Activated CD4-positive, alpha-beta T cell treated with anti-CD3 and anti-CD28 coated beads, Interleukin-2, amount 10 ng/mL, durations not matched to agents 7 days and 5 days (primary cell): ENCODE measurements around the gene ST6GALNAC2. TPM values are rescaled to one million over a fixed set of nuclear protein-coding genes. Genes with fewer than 3 reads are reported as not detected.
"Not testable (repeated sequence)": the region's sequence is repeated elsewhere in the genome, so short reads cannot be mapped to it uniquely, and the experiment has no call there.

ENCODE experiments used
- CTCF ChIA-PET: fragments of 350-600 bp; sonication (Branson Sonifier 250); formaldehyde crosslinking; loops from one replicate; lab custom pipeline; 2021; ENCODE audit warnings: antibody characterized with exemption; lab: Charles Lee
- POLR2A ChIA-PET: fragments of 350-600 bp; sonication (Branson Sonifier 250); formaldehyde crosslinking; loops from one replicate; lab custom pipeline; 2021; ENCODE audit warnings: antibody characterized with exemption; lab: Charles Lee
- DNase-seq: peaks from one replicate; pipeline ENCODE4 v3.0.0-alpha.2; 2020
- H3K27ac Mint-ChIP-seq: one replicate; pipeline ENCODE4 v1.8.0; 2021; ENCODE audit warnings: mild to moderate bottlenecking, moderate library complexity, mixed read lengths
- H3K27me3 Mint-ChIP-seq: one replicate; pipeline ENCODE4 v1.8.0; 2021; ENCODE audit warnings: mixed read lengths
- H3K36me3 Mint-ChIP-seq: one replicate; pipeline ENCODE4 v1.8.0; 2021; ENCODE audit warnings: low read depth, mixed read lengths
- H3K4me1 Mint-ChIP-seq: one replicate; pipeline ENCODE4 v1.8.0; 2021; ENCODE audit warnings: mixed read lengths
- H3K4me3 Mint-ChIP-seq: one replicate; pipeline ENCODE4 v1.8.0; 2021; ENCODE audit warnings: mild to moderate bottlenecking, moderate library complexity, mixed read lengths
- H3K9me3 Mint-ChIP-seq: one replicate; pipeline ENCODE4 v1.8.0; 2021; ENCODE audit warnings: mixed read lengths
- total RNA-seq, 2 experiments: library from RNA; stranded (reverse); gene quantifications; one replicate each; pipeline ENCODE4 v1.2.3, GENCODE V29; 2021

Gene ST6GALNAC2
- total RNA-seq, 2 experiments from 2014 or later, result not detected

GRCh38 chr17:76533640-76534359 is 51.9 kb downstream of the ST6GALNAC2 start:
- not testable (repeated sequence) for H3K36me3 Mint-ChIP-seq, H3K4me1 Mint-ChIP-seq, H3K4me3 Mint-ChIP-seq, DNase-seq, H3K27ac Mint-ChIP-seq, H3K9me3 Mint-ChIP-seq
- ChIA-PET CTCF (interaction anchor here (0.6 to 3.2 kb wide), 4 partner anchors 9 to 352 kb away, joined by 3 to 16 read pairs (median 3); no protein-coding TSS in a partner anchor), POLR2A (interaction anchor here (0.6 kb wide), 1 partner anchor 184 kb away, joined by 3 read pairs; no protein-coding TSS in a partner anchor)
- H3K27me3 Mint-ChIP-seq, result peaks cover 24% of the 10 kb centered on the region

GRCh38 chr17:76532072-76532651 is 53.5 kb downstream of the ST6GALNAC2 start:
- ChIA-PET CTCF (interaction anchor here (0.7 to 2.3 kb wide), 2 partner anchors 9 to 91 kb away, joined by 5 to 8 read pairs; no protein-coding TSS in a partner anchor), POLR2A (no interaction called here)
- peaks cover 15% of the 10 kb centered on the region for H3K4me1 Mint-ChIP-seq
- peaks cover 16% of the 10 kb centered on the region for H3K27me3 Mint-ChIP-seq
- H3K9me3 Mint-ChIP-seq, result no peaks in the 10 kb centered on the region
- no peak overlapping the region for H3K27ac Mint-ChIP-seq
- no peaks in the 10 kb centered on the region for H3K36me3 Mint-ChIP-seq
- H3K4me3 Mint-ChIP-seq, result no peak overlapping the region
- DNase-seq, result no peak

GRCh38 chr17:76531486-76532038 is 54.1 kb downstream of the ST6GALNAC2 start:
- ChIA-PET CTCF (interaction anchor here (0.7 to 2.3 kb wide), 2 partner anchors 8 to 90 kb away, joined by 5 to 8 read pairs; no protein-coding TSS in a partner anchor), POLR2A (no interaction called here)
- H3K4me1 Mint-ChIP-seq, result peaks cover 16% of the 10 kb centered on the region
- H3K27ac Mint-ChIP-seq, result peak overlapping the region; percentile 27
- DNase-seq, result no peak
- H3K27me3 Mint-ChIP-seq, result peaks cover 12% of the 10 kb centered on the region
- H3K36me3 Mint-ChIP-seq, result no peaks in the 10 kb centered on the region
- H3K4me3 Mint-ChIP-seq, result no peak overlapping the region
- H3K9me3 Mint-ChIP-seq, result no peaks in the 10 kb centered on the region

GRCh38 chr17:76530811-76531485 is 54.7 kb downstream of the ST6GALNAC2 start:
- Mint-ChIP-seq H3K27me3 (peaks cover 6% of the 10 kb centered on the region), H3K9me3 (no peaks in the 10 kb centered on the region), H3K4me1 (peaks cover 16% of the 10 kb centered on the region), H3K36me3 (no peaks in the 10 kb centered on the region), H3K27ac (no peak overlapping the region), H3K4me3 (no peak overlapping the region)
- ChIA-PET CTCF (interaction anchor here (2.3 kb wide), 1 partner anchor 8 kb away, joined by 8 read pairs; no protein-coding TSS in a partner anchor), POLR2A (interaction anchor here (0.6 kb wide), 1 partner anchor 149 kb away, joined by 4 read pairs; no protein-coding TSS in a partner anchor)
- no peak for DNase-seq

GRCh38 chr17:76530095-76530723 is 55.5 kb downstream of the ST6GALNAC2 start:
- Mint-ChIP-seq H3K4me1 (peaks cover 16% of the 10 kb centered on the region), H3K9me3 (no peaks in the 10 kb centered on the region), H3K27me3 (peaks cover 2% of the 10 kb centered on the region), H3K36me3 (no peaks in the 10 kb centered on the region), H3K27ac (peak overlapping the region; percentile 19), H3K4me3 (no peak overlapping the region)
- ChIA-PET CTCF (no interaction called here), POLR2A (interaction anchor here (0.6 kb wide), 1 partner anchor 148 kb away, joined by 4 read pairs; no protein-coding TSS in a partner anchor)
- no peak for DNase-seq

- no peaks in the 10 kb centered on the region for H3K27me3 Mint-ChIP-seq
- H3K27ac Mint-ChIP-seq, result no peak overlapping the region
- no peak overlapping the region for H3K4me3 Mint-ChIP-seq
- POLR2A ChIA-PET, result no interaction called here
- peaks cover 16% of the 10 kb centered on the region for H3K4me1 Mint-ChIP-seq
- H3K9me3 Mint-ChIP-seq, result no peaks in the 10 kb centered on the region
- DNase-seq, result no peak
- no peaks in the 10 kb centered on the region for H3K36me3 Mint-ChIP-seq
- CTCF ChIA-PET, result interaction anchor here (1.4 kb wide), 1 partner anchor 10 kb away, joined by 4 read pairs; no protein-coding TSS in a partner anchor
These were observed 56.2 kb downstream of the ST6GALNAC2 start for GRCh38 chr17:76529224-76530094.

GRCh38 chr17:76528528-76529223 is 57.0 kb downstream of the ST6GALNAC2 start:
- Mint-ChIP-seq H3K36me3 (no peaks in the 10 kb centered on the region), H3K27me3 (no peaks in the 10 kb centered on the region), H3K4me1 (peaks cover 19% of the 10 kb centered on the region), H3K4me3 (no peak overlapping the region), H3K27ac (peak overlapping the region; percentile 31), H3K9me3 (no peaks in the 10 kb centered on the region)
- CTCF ChIA-PET, result interaction anchor here (1.1 to 1.4 kb wide), 3 partner anchors 10 to 153 kb away, joined by 4 read pairs; no protein-coding TSS in a partner anchor
- no peak for DNase-seq
- POLR2A ChIA-PET, result no interaction called here

GRCh38 chr17:76528156-76528527 is 57.5 kb downstream of the ST6GALNAC2 start:
- DNase-seq, result no peak
- no peak overlapping the region for H3K4me3 Mint-ChIP-seq
- H3K4me1 Mint-ChIP-seq, result peaks cover 24% of the 10 kb centered on the region
- peak overlapping the region; percentile 62 for H3K27ac Mint-ChIP-seq
- H3K9me3 Mint-ChIP-seq, result no peaks in the 10 kb centered on the region
- no peaks in the 10 kb centered on the region for H3K36me3 Mint-ChIP-seq
- no peaks in the 10 kb centered on the region for H3K27me3 Mint-ChIP-seq
- ChIA-PET POLR2A (no interaction called here), CTCF (interaction anchor here (1.1 to 1.4 kb wide), 4 partner anchors 11 to 153 kb away, joined by 3 to 4 read pairs (median 4); no protein-coding TSS in a partner anchor)

- peaks cover 28% of the 10 kb centered on the region for H3K4me1 Mint-ChIP-seq
- no peaks in the 10 kb centered on the region for H3K9me3 Mint-ChIP-seq
- no peak overlapping the region for H3K4me3 Mint-ChIP-seq
- ChIA-PET POLR2A (no interaction called here), CTCF (interaction anchor here (0.6 to 1.4 kb wide), 4 partner anchors 15 to 633 kb away, joined by 3 to 4 read pairs (median 4); no protein-coding TSS in a partner anchor)
- no peaks in the 10 kb centered on the region for H3K36me3 Mint-ChIP-seq
- peak; percentile 48 for DNase-seq
- H3K27me3 Mint-ChIP-seq, result no peaks in the 10 kb centered on the region
- H3K27ac Mint-ChIP-seq, result peak overlapping the region; percentile 62
These were observed 58.1 kb downstream of the ST6GALNAC2 start for GRCh38 chr17:76527430-76528111.

GRCh38 chr17:76527016-76527415 is 58.6 kb downstream of the ST6GALNAC2 start:
- H3K4me1 Mint-ChIP-seq, result peaks cover 28% of the 10 kb centered on the region
- H3K36me3 Mint-ChIP-seq, H3K9me3 Mint-ChIP-seq, POLR2A ChIA-PET, H3K27ac Mint-ChIP-seq, H3K4me3 Mint-ChIP-seq, H3K27me3 Mint-ChIP-seq, DNase-seq: not testable (repeated sequence)
- CTCF ChIA-PET, result interaction anchor here (1.1 kb wide), 1 partner anchor 19 kb away, joined by 3 read pairs; no protein-coding TSS in a partner anchor
